ENCODE data around the gene PIP5K1C.
"Not testable (repeated sequence)": the region's sequence is repeated elsewhere in the genome, so short reads cannot be mapped to it uniquely, and the experiment has no call there.

The PIP5K1C gene

GRCh38 chr19:3668331-3669081 lies 31.8 kb downstream of the PIP5K1C start:
- H3K4me3 ChIP-seq (ENCODE audit: low read length), result no peak overlapping the region
- peaks cover 5% of the 10 kb centered on the region for H3K36me3 ChIP-seq (ENCODE audit: control insufficient read depth, insufficient read depth, low read length)
- no peak overlapping the region for H3K9ac ChIP-seq (ENCODE audit: low read length)
- no peaks in the 10 kb centered on the region for H3K9me3 ChIP-seq (ENCODE audit: control insufficient read depth, low read length)
- no peaks in the 10 kb centered on the region for H3K27me3 ChIP-seq (ENCODE audit: control insufficient read depth, insufficient read depth, low read length)
- H3K4me1 ChIP-seq (ENCODE audit: control insufficient read depth, insufficient read depth, low read length), result peaks cover 4% of the 10 kb centered on the region

GRCh38 chr19:3667766-3668165 lies 32.5 kb downstream of the PIP5K1C start:
- Histone ChIP-seq H3K4me1 (ENCODE audit: control insufficient read depth, insufficient read depth, low read length) (peaks cover 4% of the 10 kb centered on the region), H3K9ac (ENCODE audit: low read length) (no peak overlapping the region), H3K36me3 (ENCODE audit: control insufficient read depth, insufficient read depth, low read length) (peaks cover 11% of the 10 kb centered on the region), H3K4me3 (ENCODE audit: low read length) (no peak overlapping the region), H3K27me3 (ENCODE audit: control insufficient read depth, insufficient read depth, low read length) (no peaks in the 10 kb centered on the region), H3K9me3 (ENCODE audit: control insufficient read depth, low read length) (no peaks in the 10 kb centered on the region)

GRCh38 chr19:3667037-3667638 lies 33.1 kb downstream of the PIP5K1C start:
- H3K4me1 ChIP-seq (ENCODE audit: control insufficient read depth, insufficient read depth, low read length), result peaks cover 4% of the 10 kb centered on the region
- H3K36me3 ChIP-seq (ENCODE audit: control insufficient read depth, insufficient read depth, low read length), result peaks cover 11% of the 10 kb centered on the region
- H3K9ac ChIP-seq (ENCODE audit: low read length), result no peak overlapping the region
- H3K9me3 ChIP-seq (ENCODE audit: control insufficient read depth, low read length), result no peaks in the 10 kb centered on the region
- no peaks in the 10 kb centered on the region for H3K27me3 ChIP-seq (ENCODE audit: control insufficient read depth, insufficient read depth, low read length)
- no peak overlapping the region for H3K4me3 ChIP-seq (ENCODE audit: low read length)

GRCh38 chr19:3666545-3666856 lies 33.8 kb downstream of the PIP5K1C start:
- H3K36me3 ChIP-seq (ENCODE audit: control insufficient read depth, insufficient read depth, low read length), result peaks cover 11% of the 10 kb centered on the region
- H3K4me1 ChIP-seq (ENCODE audit: control insufficient read depth, insufficient read depth, low read length); H3K4me3 ChIP-seq (ENCODE audit: low read length); H3K27me3 ChIP-seq (ENCODE audit: control insufficient read depth, insufficient read depth, low read length); H3K9me3 ChIP-seq (ENCODE audit: control insufficient read depth, low read length); H3K9ac ChIP-seq (ENCODE audit: low read length): not testable (repeated sequence)

- Histone ChIP-seq H3K36me3 (ENCODE audit: control insufficient read depth, insufficient read depth, low read length) (peaks cover 11% of the 10 kb centered on the region), H3K9me3 (ENCODE audit: control insufficient read depth, low read length) (no peaks in the 10 kb centered on the region), H3K4me1 (ENCODE audit: control insufficient read depth, insufficient read depth, low read length) (no peaks in the 10 kb centered on the region), H3K27me3 (ENCODE audit: control insufficient read depth, insufficient read depth, low read length) (no peaks in the 10 kb centered on the region), H3K9ac (ENCODE audit: low read length) (peak overlapping the region; percentile 22), H3K4me3 (ENCODE audit: low read length) (no peak overlapping the region)
Observed at GRCh38 chr19:3665681-3666544, 34.4 kb downstream of the PIP5K1C start.

- Histone ChIP-seq H3K36me3 (ENCODE audit: control insufficient read depth, insufficient read depth, low read length) (peaks cover 11% of the 10 kb centered on the region), H3K27me3 (ENCODE audit: control insufficient read depth, insufficient read depth, low read length) (no peaks in the 10 kb centered on the region), H3K9ac (ENCODE audit: low read length) (no peak overlapping the region), H3K4me3 (ENCODE audit: low read length) (no peak overlapping the region), H3K4me1 (ENCODE audit: control insufficient read depth, insufficient read depth, low read length) (no peaks in the 10 kb centered on the region), H3K9me3 (ENCODE audit: control insufficient read depth, low read length) (no peaks in the 10 kb centered on the region)
Observed at GRCh38 chr19:3664879-3665642, 35.2 kb downstream of the PIP5K1C start.

- no peak overlapping the region for H3K9ac ChIP-seq (ENCODE audit: low read length)
- no peaks in the 10 kb centered on the region for H3K27me3 ChIP-seq (ENCODE audit: control insufficient read depth, insufficient read depth, low read length)
- H3K4me3 ChIP-seq (ENCODE audit: low read length), result no peak overlapping the region
- H3K4me1 ChIP-seq (ENCODE audit: control insufficient read depth, insufficient read depth, low read length), result no peaks in the 10 kb centered on the region
- peaks cover 11% of the 10 kb centered on the region for H3K36me3 ChIP-seq (ENCODE audit: control insufficient read depth, insufficient read depth, low read length)
- no peaks in the 10 kb centered on the region for H3K9me3 ChIP-seq (ENCODE audit: control insufficient read depth, low read length)
Observed at GRCh38 chr19:3663838-3664237, 36.4 kb downstream of the PIP5K1C start.

- no peaks in the 10 kb centered on the region for H3K4me1 ChIP-seq (ENCODE audit: control insufficient read depth, insufficient read depth, low read length)
- no peak overlapping the region for H3K4me3 ChIP-seq (ENCODE audit: low read length)
- no peak overlapping the region for H3K9ac ChIP-seq (ENCODE audit: low read length)
- H3K27me3 ChIP-seq (ENCODE audit: control insufficient read depth, insufficient read depth, low read length), result no peaks in the 10 kb centered on the region
- H3K9me3 ChIP-seq (ENCODE audit: control insufficient read depth, low read length), result no peaks in the 10 kb centered on the region
- peaks cover 17% of the 10 kb centered on the region for H3K36me3 ChIP-seq (ENCODE audit: control insufficient read depth, insufficient read depth, low read length)
Observed at GRCh38 chr19:3661284-3662238, 38.7 kb downstream of the PIP5K1C start.

- Histone ChIP-seq H3K9me3 (ENCODE audit: control insufficient read depth, low read length) (no peaks in the 10 kb centered on the region), H3K36me3 (ENCODE audit: control insufficient read depth, insufficient read depth, low read length) (peaks cover 17% of the 10 kb centered on the region), H3K4me1 (ENCODE audit: control insufficient read depth, insufficient read depth, low read length) (no peaks in the 10 kb centered on the region), H3K27me3 (ENCODE audit: control insufficient read depth, insufficient read depth, low read length) (no peaks in the 10 kb centered on the region), H3K9ac (ENCODE audit: low read length) (no peak overlapping the region), H3K4me3 (ENCODE audit: low read length) (no peak overlapping the region)
Observed at GRCh38 chr19:3660493-3661219, 39.6 kb downstream of the PIP5K1C start.

GRCh38 chr19:3659746-3660112 lies 40.5 kb downstream of the PIP5K1C start:
- peaks cover 17% of the 10 kb centered on the region for H3K36me3 ChIP-seq (ENCODE audit: control insufficient read depth, insufficient read depth, low read length)
- H3K4me3 ChIP-seq (ENCODE audit: low read length), result no peak overlapping the region
- no peaks in the 10 kb centered on the region for H3K27me3 ChIP-seq (ENCODE audit: control insufficient read depth, insufficient read depth, low read length)
- H3K9me3 ChIP-seq (ENCODE audit: control insufficient read depth, low read length), result no peaks in the 10 kb centered on the region
- no peaks in the 10 kb centered on the region for H3K4me1 ChIP-seq (ENCODE audit: control insufficient read depth, insufficient read depth, low read length)
- no peak overlapping the region for H3K9ac ChIP-seq (ENCODE audit: low read length)

Data from mucosa of stomach (tissue), 1 donor.